ENCODE results near the gene CHST8.
"Not testable (repeated sequence)": the region's sequence is repeated elsewhere in the genome, so short reads cannot be mapped to it uniquely, and the experiment has no call there.

Gene CHST8

DNA sequence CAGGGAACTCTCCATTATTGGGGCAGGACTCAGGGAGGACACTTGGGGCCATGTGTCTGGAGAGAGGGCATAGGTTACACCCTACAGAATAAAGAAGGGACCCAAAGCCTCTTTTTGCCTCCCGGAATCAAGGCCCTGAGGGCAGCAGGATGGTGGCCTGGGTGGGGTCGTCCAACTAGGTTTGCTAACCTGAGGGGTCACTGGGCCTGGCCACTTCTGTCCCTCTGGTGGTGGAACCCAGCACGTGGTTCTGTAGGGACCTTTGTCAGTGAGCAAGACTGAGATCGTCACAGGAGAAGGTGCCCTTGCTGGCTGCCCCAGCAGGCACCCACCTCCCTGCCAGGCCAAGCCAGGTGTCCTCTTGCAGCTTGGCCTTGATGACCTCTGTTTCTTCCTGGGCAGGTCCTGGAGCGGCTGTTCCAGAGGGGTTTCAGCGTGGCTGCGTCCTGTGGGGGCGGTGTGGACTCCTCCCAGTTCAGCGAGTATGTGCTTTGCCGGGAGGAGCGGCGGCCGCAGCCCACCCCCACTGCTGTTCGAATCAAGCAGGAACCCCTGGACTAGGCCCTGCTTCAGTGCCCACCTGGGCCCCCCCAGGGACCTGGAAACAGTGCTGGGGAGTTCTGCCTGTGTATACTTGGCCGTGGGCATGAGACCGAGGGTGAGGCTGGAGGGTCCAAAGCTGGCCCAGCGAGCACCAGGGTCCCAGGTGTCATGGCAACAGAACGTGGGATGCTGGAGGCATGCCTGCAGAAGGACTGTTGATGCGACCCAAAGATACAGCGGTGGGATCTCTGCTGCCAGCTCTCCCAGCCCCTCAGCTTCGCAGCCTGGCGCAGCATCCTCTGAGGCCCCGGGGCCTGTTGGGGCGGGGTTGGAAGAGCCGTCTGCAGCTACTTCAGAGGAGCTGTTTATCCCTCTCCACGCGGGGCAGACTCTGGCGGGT, 190.9 kb downstream of the CHST8 start:
- TF ChIP-seq, protein P1, sequence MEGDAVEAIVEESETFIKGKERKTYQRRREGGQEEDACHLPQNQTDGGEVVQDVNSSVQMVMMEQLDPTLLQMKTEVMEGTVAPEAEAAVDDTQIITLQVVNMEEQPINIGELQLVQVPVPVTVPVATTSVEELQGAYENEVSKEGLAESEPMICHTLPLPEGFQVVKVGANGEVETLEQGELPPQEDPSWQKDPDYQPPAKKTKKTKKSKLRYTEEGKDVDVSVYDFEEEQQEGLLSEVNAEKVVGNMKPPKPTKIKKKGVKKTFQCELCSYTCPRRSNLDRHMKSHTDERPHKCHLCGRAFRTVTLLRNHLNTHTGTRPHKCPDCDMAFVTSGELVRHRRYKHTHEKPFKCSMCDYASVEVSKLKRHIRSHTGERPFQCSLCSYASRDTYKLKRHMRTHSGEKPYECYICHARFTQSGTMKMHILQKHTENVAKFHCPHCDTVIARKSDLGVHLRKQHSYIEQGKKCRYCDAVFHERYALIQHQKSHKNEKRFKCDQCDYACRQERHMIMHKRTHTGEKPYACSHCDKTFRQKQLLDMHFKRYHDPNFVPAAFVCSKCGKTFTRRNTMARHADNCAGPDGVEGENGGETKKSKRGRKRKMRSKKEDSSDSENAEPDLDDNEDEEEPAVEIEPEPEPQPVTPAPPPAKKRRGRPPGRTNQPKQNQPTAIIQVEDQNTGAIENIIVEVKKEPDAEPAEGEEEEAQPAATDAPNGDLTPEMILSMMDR (IDR thresholded peaks at IDR 0.05; ENCODE audit: borderline replicate concordance, insufficient read depth, low read depth, low read length) = no peak
- H3K4me3 ChIP-seq (ENCODE audit: low read depth, low read length) = no peak overlapping the region

DNA sequence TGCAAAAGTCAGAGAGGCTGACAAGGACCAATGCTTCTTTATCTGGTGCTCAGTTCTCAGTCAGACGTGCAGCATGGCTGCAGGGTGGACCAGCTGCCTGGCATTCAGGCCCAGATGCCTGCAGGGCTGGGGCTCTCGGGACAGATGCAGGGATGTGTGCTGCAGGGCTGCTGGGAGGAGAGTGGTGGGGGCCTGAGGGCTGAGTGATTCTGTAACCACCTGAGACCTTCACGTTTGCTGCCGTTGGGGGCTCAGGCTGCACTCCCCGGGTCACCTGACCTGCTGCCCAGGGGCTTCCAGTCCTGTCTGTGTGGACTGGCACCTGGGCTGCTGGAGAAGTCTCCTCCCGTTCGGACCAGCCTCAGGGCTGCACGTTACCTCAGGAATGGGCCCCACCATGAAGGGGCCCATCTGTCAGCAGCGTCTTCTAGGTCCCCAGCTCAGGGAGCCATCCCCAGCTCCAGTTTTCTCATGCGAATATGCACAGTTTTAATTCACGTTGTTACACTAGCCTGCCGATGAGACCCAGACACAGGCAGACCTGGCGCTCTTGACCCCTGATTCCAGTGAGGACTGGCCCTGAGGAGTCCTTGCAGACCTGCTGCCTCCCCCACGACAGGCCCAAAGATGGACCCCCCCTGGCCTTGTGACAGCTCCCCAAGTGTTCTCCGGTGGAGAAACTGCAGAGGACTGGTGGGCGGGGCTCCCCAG, 191.8 kb downstream of the CHST8 start:
- no peak overlapping the region for H3K4me3 ChIP-seq (ENCODE audit: low read depth, low read length)
- TF ChIP-seq, protein P1 (IDR thresholded peaks at IDR 0.05; ENCODE audit: borderline replicate concordance, insufficient read depth, low read depth, low read length) = no peak

DNA sequence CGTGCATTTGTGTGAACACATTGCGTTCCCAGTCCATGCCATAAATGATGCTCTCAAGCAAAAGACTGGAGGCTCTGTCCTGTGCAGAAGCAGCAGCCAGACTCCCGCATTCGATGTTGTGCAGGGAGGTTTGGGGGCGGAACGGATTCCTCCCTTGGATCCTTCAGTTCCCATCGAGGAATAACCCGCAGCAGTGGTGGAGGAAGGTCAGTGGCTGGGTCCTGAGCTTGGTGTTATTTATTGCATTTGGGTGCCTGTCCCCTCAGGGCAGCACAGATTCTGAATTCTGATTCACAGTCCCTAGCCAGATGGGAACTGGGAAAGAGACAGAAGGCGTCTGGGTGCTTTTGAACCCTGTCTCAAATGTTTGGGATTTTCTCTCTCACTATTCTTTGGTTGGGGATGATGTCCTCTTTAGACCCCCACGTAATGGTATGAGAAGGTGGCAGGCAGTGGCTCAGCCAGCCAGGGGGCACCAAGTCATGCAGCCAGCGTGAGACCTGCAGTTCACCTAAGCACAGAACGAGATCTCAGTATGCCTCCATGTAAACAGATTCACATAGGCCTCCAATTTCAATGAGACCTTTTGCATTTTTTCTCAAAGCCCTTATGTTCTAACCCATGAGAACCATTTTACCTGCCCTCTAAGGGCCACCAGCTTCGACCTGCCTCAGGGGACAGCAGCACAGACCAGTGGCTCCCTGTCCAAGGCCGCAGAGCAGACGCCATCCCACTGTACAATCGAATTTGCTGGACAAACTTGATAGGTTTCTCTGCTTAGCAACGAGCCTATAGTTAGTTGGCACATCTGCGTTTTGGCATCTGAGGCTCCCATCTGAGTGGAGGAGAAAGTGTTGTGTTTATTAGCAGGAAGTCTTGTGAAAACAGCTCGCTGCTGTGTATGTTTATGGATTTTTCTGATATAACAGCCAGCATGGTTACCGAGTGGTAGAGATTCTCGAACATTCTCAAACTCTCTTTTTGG, 192.7 kb downstream of the CHST8 start:
- TF ChIP-seq, protein P1 (IDR thresholded peaks at IDR 0.05; ENCODE audit: borderline replicate concordance, insufficient read depth, low read depth, low read length) = no peak
- H3K4me3 ChIP-seq (ENCODE audit: low read depth, low read length) = no peak overlapping the region

DNA sequence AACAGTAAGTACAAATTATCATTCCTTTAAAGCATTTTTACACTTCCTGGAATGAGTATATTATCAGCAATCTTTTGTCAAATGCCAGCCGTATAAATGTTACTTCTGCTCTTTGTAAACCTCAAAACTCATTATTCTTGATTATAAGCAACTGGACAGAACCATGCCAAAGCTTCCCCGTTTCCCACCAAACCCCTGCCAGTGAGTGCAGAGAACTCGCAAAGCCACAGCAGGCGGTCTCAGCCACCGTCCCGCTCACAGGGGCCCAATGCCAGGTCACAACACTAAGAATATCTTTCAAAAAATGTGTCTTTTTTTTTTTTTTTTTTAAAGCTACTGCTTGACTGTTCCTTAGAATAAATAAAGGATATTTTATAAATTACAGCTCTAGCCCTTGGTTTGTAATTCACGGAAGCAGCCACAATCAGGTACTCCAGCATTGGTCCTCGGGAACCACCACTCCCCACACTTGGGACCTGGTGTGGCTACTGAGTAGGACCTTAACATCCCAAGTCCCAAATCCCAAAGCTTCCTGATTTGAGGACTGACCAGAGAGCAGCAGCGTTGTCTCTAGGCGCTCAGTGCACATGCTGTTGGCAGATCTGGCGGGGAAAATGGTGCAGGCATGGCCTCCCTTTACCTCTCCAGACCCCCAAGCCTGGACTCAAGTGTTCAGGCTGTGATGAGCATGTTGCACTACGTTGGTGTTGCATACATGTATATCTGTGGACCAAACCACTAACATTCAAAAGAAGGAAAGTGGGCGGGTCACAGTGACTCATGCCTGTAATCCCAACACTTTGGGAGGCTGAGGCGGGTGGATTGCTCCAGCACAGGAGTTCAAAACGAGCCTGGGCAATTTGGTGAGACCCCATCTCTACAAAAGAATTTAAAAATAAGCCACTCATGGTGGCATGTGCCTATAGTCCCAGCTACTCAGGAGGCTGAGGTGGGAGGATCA, 193.9 kb downstream of the CHST8 start:
- TF ChIP-seq, protein P1 (IDR thresholded peaks at IDR 0.05; ENCODE audit: borderline replicate concordance, insufficient read depth, low read depth, low read length) = no peak
- H3K4me3 ChIP-seq (ENCODE audit: low read depth, low read length) = no peak overlapping the region

DNA sequence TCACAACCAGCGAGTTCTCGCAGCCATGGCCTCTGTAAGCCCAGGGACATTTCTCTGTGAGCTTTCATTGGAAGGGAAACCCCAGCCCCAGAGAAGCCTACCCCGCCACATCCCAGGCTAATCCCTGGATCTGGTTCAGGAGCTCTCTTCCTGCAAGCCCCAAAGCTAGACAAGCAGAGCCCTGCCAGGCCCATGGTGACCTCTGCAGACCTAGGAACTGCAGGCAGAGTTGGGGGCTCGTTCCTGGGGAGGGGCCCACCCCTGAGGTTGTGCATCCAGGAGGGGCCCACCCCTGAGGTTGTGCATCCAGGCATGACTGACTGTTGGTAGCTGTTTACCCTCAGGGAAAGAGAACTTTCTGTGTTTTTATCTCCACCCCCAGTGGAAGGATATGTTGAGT, 196.7 kb downstream of the CHST8 start:
- H3K4me3 ChIP-seq (ENCODE audit: low read depth, low read length) = no peak overlapping the region

DNA sequence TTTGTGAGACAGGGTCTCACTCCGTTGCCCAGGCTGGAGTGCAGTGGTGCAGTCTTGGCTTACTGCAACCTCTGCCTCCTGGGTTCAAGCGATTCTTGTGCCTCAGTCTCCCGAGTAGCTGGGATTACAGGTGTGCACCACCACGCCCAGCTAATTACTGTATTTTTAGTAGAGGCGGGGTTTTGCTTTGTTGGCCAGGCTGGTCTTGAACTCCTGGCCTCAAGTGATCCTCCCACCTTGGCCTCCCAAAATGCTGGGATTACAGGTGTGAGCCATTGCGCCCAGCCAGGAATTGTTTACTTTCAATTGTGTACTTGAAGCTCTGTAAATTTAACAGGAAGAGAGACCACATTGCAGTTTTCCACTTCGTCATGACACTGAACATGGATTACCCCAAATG, 197.3 kb downstream of the CHST8 start:
- H3K4me3 ChIP-seq (ENCODE audit: low read depth, low read length) = not testable (repeated sequence)

More for the DNA sequence above, 196.7 kb downstream of the CHST8 start:
- TF ChIP-seq, protein P1 (IDR thresholded peaks at IDR 0.05; ENCODE audit: borderline replicate concordance, insufficient read depth, low read depth, low read length) = no peak

Measured in GM12875 (cell line).